HL-60 (cell line): ENCODE results near the gene CARMIL1.

Source experiments
- DNase-seq, 2 experiments: peaks; one replicate each; pipeline ENCODE4 v3.0.0-alpha.2; 2010 to 2020; ENCODE audit warnings: low read depth in 1 of 2, low spot score in 1 of 2
- H3K27ac ChIP-seq: fragments of 250-450 bp; sonication (Bioruptor Pico); replicated peaks from 2 replicates; pipeline ENCODE4 v1.5.1; 2020; ENCODE audit warnings: mild to moderate bottlenecking, moderate library complexity
- H3K27me3 ChIP-seq: fragments of 250-450 bp; sonication (Bioruptor Pico); 2 replicates; pipeline ENCODE4 v1.5.1; 2021; ENCODE audit warnings: mild to moderate bottlenecking, moderate library complexity; ENCODE audit not compliant: insufficient read depth, poor library complexity, severe bottlenecking
- H3K4me3 ChIP-seq: replicated peaks from 2 replicates; pipeline ENCODE4 v1.5.1; 2011; ENCODE audit warnings: mild to moderate bottlenecking, control low read depth, low read length; ENCODE audit not compliant: insufficient read depth
- CTCF ChIP-seq: IDR thresholded peaks from one replicate; pipeline ENCODE4 v1.5.1; 2011; ENCODE audit warnings: low read length, control low read depth, inconsistent platforms; ENCODE audit not compliant: insufficient read depth
- GABPA ChIP-seq: IDR thresholded peaks from 2 replicates; pipeline ENCODE4 v1.6.1; 2012; ENCODE audit warnings: low read depth
- POLR2AphosphoS5 ChIP-seq: IDR thresholded peaks from 2 replicates; pipeline ENCODE4 v1.6.1; 2012; ENCODE audit warnings: low read depth
- REST ChIP-seq: IDR thresholded peaks from 2 replicates; pipeline ENCODE4 v1.6.1; 2012; ENCODE audit warnings: low read depth; ENCODE audit not compliant: insufficient replicate concordance
- SPI1 ChIP-seq: IDR thresholded peaks from 2 replicates; pipeline ENCODE4 v1.6.1; 2012; ENCODE audit warnings: low read depth, mild to moderate bottlenecking, borderline replicate concordance

Gene CARMIL1

GRCh38 chr6:25306379-25306778, 27.2 kb downstream of the CARMIL1 start:
- Histone ChIP-seq H3K4me3 (no peak overlapping the region), H3K27ac (no peak overlapping the region), H3K27me3 (no peaks in the 10 kb centered on the region)
- no peak for DNase-seq
- TF ChIP-seq CTCF (no peak), REST (no peak), GABPA (no peak), SPI1 (no peak), POLR2AphosphoS5 (no peak)

GRCh38 chr6:25307805-25308494, 28.8 kb downstream of the CARMIL1 start:
- DNase-seq, result no peak
- no peak for TF ChIP-seq POLR2AphosphoS5
- TF ChIP-seq CTCF, result no peak
- TF ChIP-seq REST, result no peak
- no peak for TF ChIP-seq GABPA
- no peak for TF ChIP-seq SPI1
- no peaks in the 10 kb centered on the region for H3K27me3 ChIP-seq
- no peak overlapping the region for H3K27ac ChIP-seq
- H3K4me3 ChIP-seq, result no peak overlapping the region

- no peak for TF ChIP-seq REST
- TF ChIP-seq GABPA, result no peak
- TF ChIP-seq SPI1, result no peak
- no peak for TF ChIP-seq CTCF
- TF ChIP-seq POLR2AphosphoS5, result no peak
- no peaks in the 10 kb centered on the region for H3K27me3 ChIP-seq
- H3K4me3 ChIP-seq, result no peak overlapping the region
- no peak for DNase-seq
- no peak overlapping the region for H3K27ac ChIP-seq
Observed at GRCh38 chr6:25309886-25310285, 30.7 kb downstream of the CARMIL1 start.
